ENCODE measurements around the gene MTPN.

DNA sequence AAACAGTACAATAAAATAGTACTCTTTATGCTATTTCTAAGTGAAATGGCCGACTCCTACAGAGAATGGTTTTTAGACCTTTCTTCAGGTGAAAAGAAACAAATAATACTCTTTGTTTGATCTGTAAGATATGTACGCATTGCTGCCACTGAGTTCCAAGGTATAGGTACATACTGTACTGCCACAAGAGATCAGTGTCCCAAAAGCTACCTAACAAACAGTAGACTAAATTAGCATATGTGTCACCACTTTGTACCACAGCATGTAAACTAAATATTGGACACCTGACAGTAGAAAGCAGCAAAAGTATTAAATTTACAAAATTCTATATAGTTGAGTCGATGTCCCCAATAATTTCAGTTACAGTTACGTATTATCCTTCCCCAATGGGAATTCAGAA lies 14.4 kb downstream of the MTPN start:
- TF ChIP-seq POLR2A (IDR thresholded peaks at IDR 0.05) (no peak), CTCF (IDR thresholded peaks at IDR 0.05) (no peak), POLR2AphosphoS5 (IDR thresholded peaks at IDR 0.05) (no peak)

All from breast epithelium (tissue), 3 donors.